Chondrocyte (in vitro differentiated cells): ENCODE measurements around the gene CD86. TPM values are rescaled to one million over a fixed set of nuclear protein-coding genes. Genes with fewer than 3 reads are reported as not detected.

Experiments used
- DNase-seq: peaks from one replicate; pipeline ENCODE4 v3.0.0; 2021; ENCODE audit warnings: mixed read lengths, low spot score
- H3K27ac Mint-ChIP-seq: one replicate; pipeline ENCODE4 v1.8.0; 2021; ENCODE audit warnings: mild to moderate bottlenecking, moderate library complexity, mixed read lengths; ENCODE audit not compliant: unreplicated experiment
- H3K27me3 Mint-ChIP-seq: 2 replicates; pipeline ENCODE4 v1.8.0; 2021; ENCODE audit warnings: low read depth, mixed read lengths
- H3K36me3 Mint-ChIP-seq: 2 replicates; pipeline ENCODE4 v1.8.0; 2021; ENCODE audit warnings: low read depth, mixed read lengths
- H3K4me1 Mint-ChIP-seq: 2 replicates; pipeline ENCODE4 v1.8.0; 2021; ENCODE audit warnings: low read depth, mild to moderate bottlenecking, mixed read lengths
- H3K4me3 Mint-ChIP-seq: one replicate; pipeline ENCODE4 v1.8.0; 2021; ENCODE audit warnings: mild to moderate bottlenecking, moderate library complexity, mixed read lengths; ENCODE audit not compliant: unreplicated experiment
- H3K9me3 Mint-ChIP-seq: 2 replicates; pipeline ENCODE4 v1.8.0; 2021; ENCODE audit warnings: low read depth, mixed read lengths
- total RNA-seq: library from RNA; stranded (reverse); gene quantifications from 3 replicates; pipeline ENCODE4 v1.2.1, GENCODE V29; 2021
- TF ChIP-seq, protein P1 (sequence below): fragments of 200-600 bp; sonication (generic); IDR thresholded peaks from 2 replicates; pipeline ENCODE4 v1.5.0; 2021; ENCODE audit warnings: antibody characterized with exemption, mild to moderate bottlenecking, moderate library complexity

CD86 gene
- total RNA-seq, 1 donor from 2014 or later, result not detected

DNA sequence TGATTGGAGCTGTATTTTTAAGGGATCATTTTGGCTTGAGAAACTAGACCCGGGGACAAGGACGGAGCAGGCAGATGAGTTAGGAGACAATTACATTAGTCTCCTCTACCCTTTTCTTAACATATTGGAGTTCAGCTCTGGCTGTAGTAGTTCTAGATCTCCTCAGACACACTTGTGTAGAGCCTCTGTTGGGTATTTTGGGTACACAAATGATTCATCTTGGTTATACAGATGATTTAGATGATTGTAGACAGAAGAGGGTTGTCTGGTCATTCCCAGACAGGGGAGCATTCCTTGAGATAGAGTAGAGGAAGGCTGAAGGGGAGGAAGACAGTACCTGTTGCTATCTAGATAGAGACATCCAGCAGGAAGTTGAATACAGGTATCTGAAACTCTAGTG, 43.4 kb downstream of the CD86 start:
- Mint-ChIP-seq H3K4me1 (no peaks in the 10 kb centered on the region), H3K9me3 (no peaks in the 10 kb centered on the region), H3K27me3 (peaks cover 4% of the 10 kb centered on the region), H3K36me3 (no peaks in the 10 kb centered on the region), H3K4me3 (no peak overlapping the region), H3K27ac (no peak overlapping the region)
- TF ChIP-seq, protein P1, sequence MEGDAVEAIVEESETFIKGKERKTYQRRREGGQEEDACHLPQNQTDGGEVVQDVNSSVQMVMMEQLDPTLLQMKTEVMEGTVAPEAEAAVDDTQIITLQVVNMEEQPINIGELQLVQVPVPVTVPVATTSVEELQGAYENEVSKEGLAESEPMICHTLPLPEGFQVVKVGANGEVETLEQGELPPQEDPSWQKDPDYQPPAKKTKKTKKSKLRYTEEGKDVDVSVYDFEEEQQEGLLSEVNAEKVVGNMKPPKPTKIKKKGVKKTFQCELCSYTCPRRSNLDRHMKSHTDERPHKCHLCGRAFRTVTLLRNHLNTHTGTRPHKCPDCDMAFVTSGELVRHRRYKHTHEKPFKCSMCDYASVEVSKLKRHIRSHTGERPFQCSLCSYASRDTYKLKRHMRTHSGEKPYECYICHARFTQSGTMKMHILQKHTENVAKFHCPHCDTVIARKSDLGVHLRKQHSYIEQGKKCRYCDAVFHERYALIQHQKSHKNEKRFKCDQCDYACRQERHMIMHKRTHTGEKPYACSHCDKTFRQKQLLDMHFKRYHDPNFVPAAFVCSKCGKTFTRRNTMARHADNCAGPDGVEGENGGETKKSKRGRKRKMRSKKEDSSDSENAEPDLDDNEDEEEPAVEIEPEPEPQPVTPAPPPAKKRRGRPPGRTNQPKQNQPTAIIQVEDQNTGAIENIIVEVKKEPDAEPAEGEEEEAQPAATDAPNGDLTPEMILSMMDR, result no peak
- DNase-seq, result no peak

DNA sequence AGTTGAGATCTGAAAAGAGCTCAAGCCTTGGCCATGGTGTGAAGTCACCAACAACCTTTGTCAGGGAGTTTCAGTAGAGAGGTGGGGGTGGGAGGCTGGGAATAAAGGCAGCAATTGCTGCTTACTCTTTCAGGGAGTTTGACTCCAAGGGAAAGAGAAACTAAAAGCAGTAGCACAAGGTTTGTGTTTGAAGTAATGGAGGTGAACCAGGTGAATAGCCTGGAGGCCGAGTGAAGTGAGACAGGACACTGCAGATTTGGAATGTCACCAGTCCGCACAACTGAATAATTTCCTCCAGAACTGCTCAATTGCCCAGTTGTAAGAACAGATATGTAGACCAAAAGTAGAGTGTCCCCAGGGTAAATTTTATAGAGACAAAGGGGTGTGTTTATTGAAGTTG, 44.1 kb downstream of the CD86 start:
- no peaks in the 10 kb centered on the region for H3K36me3 Mint-ChIP-seq
- no peak overlapping the region for H3K4me3 Mint-ChIP-seq
- H3K4me1 Mint-ChIP-seq, result no peaks in the 10 kb centered on the region
- no peak overlapping the region for H3K27ac Mint-ChIP-seq
- H3K9me3 Mint-ChIP-seq, result no peaks in the 10 kb centered on the region
- peaks cover 4% of the 10 kb centered on the region for H3K27me3 Mint-ChIP-seq
- TF ChIP-seq, protein P1, result no peak
- no peak for DNase-seq

- no peak for DNase-seq
- Mint-ChIP-seq H3K27me3 (peaks cover 4% of the 10 kb centered on the region), H3K9me3 (no peaks in the 10 kb centered on the region), H3K4me3 (no peak overlapping the region), H3K4me1 (no peaks in the 10 kb centered on the region), H3K27ac (no peak overlapping the region), H3K36me3 (no peaks in the 10 kb centered on the region)
- TF ChIP-seq, protein P1, result no peak
These were observed 44.9 kb downstream of the CD86 start for GRCh38 chr3:122100083-122100482.

- TF ChIP-seq, protein P1, result no peak
- H3K4me1 Mint-ChIP-seq, result no peaks in the 10 kb centered on the region
- no peaks in the 10 kb centered on the region for H3K9me3 Mint-ChIP-seq
- no peak overlapping the region for H3K27ac Mint-ChIP-seq
- no peak for DNase-seq
- no peaks in the 10 kb centered on the region for H3K36me3 Mint-ChIP-seq
- no peak overlapping the region for H3K4me3 Mint-ChIP-seq
- peaks cover 4% of the 10 kb centered on the region for H3K27me3 Mint-ChIP-seq
These were observed 45.7 kb downstream of the CD86 start for GRCh38 chr3:122100591-122101463.

GRCh38 chr3:122101646-122102045, 46.5 kb downstream of the CD86 start:
- DNase-seq, result no peak
- no peak overlapping the region for H3K27ac Mint-ChIP-seq
- peaks cover 4% of the 10 kb centered on the region for H3K27me3 Mint-ChIP-seq

More at GRCh38 chr3:122101646-122102045, 46.5 kb downstream of the CD86 start:
- Mint-ChIP-seq H3K4me3 (no peak overlapping the region), H3K36me3 (no peaks in the 10 kb centered on the region), H3K9me3 (no peaks in the 10 kb centered on the region), H3K4me1 (no peaks in the 10 kb centered on the region)
- TF ChIP-seq, protein P1, result peak; percentile 62
